AG04450 (cell line): ENCODE data around the gene SUPT16H. TPM values are rescaled to one million over a fixed set of nuclear protein-coding genes. Genes with fewer than 3 reads are reported as not detected.
A peak's percentile ranks its signal among the peaks of the same experiment; 100 is the strongest.
"Not testable (repeated sequence)": the region's sequence is repeated elsewhere in the genome, so short reads cannot be mapped to it uniquely, and the experiment has no call there.

Experiments used
- CTCF ChIA-PET: fragments of 300-600, 350-600 bp; formaldehyde crosslinking; extraction: SDS; loops from one replicate; lab custom pipeline; 2022; ENCODE audit warnings: antibody characterized with exemption, inconsistent platforms; lab: Charles Lee
- POLR2A ChIA-PET: fragments of 350-600 bp; formaldehyde crosslinking; extraction: SDS; loops from one replicate; lab custom pipeline; 2021; ENCODE audit warnings: antibody characterized with exemption, inconsistent platforms; lab: Yijun Ruan, JAX
- DNase-seq: peaks from one replicate; pipeline ENCODE4 v3.0.0-alpha.2; 2011; ENCODE audit warnings: low read depth, low spot score
- H3K27ac ChIP-seq: one replicate; pipeline ENCODE4 v1.5.1; 2012; ENCODE audit warnings: low read depth, low read length, control low read depth
- H3K27me3 ChIP-seq: one replicate; pipeline ENCODE4 v1.6.0; 2012; ENCODE audit warnings: low read length; ENCODE audit not compliant: control insufficient read depth, insufficient read depth
- H3K4me3 ChIP-seq: 2 replicates; pipeline ENCODE4 v1.5.1; 2011; ENCODE audit warnings: mild to moderate bottlenecking, low read depth, low read length, control low read depth
- H3K9me3 ChIP-seq: 2 replicates; pipeline ENCODE4 v1.5.1; 2012; ENCODE audit warnings: low read length; ENCODE audit not compliant: control insufficient read depth, insufficient read depth
- CTCF ChIP-seq: IDR thresholded peaks from 2 replicates; pipeline ENCODE4 v1.5.1; 2011; ENCODE audit warnings: low read depth, low read length, control low read depth, inconsistent platforms
- polyA plus RNA-seq: library from polyadenylated mRNA; depleted of rRNA; stranded (reverse); fragments of >200 nt; gene quantifications from 2 replicates; pipeline ENCODE4 v1.2.3, GENCODE V29; 2011; rRNA removed
- small RNA-seq: library from RNA; depleted of rRNA; stranded (forward); fragments of <200 nt; gene quantifications from one replicate; pipeline ENCODE3, GENCODE V24; 2012; ENCODE audit warnings: low read depth; ENCODE audit not compliant: insufficient read length

SUPT16H gene
- polyA plus RNA-seq, 1 experiment = 70.7 TPM

DNA sequence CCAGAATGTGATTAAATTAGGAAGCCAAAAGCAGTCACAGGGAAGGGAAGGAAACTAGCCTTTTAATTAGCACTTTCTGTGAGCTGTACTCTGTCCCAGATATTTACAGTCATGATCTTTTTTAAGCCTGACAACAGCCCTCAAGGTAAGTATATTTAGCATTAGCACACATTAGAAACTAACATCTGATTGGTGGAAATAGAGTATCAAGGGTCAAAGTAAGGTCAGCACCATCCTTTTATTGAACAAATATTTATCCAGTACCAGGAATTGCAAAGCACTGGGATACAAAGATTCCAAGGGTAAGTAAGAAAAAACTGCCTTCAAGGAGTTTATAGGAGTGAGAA is 75.7 kb downstream of the SUPT16H start:
- TF ChIP-seq CTCF = no peak
- Histone ChIP-seq H3K9me3 (no peaks in the 10 kb centered on the region), H3K27me3 (peaks cover 31% of the 10 kb centered on the region), H3K27ac (no peak overlapping the region), H3K4me3 (no peak overlapping the region)
- DNase-seq = no peak
- ChIA-PET CTCF (no interaction called here), POLR2A (no interaction called here)

DNA sequence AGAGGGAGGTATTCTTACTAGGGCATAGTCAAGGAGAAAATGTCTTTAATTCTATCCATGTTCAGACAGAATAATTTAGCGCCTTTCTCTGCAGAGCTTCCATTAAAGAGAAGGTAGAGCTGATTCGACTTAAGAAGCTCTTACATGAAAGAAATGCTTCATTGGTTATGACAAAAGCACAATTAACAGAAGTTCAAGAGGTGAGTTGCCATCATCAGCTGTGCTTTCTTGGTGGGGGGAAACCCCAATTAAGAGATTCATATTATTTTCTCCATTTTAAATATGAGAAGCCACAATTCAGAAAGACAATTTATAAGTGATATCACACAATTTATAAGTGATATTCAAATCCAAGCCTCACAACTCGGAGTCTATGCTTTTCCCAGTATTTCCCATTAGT is 76.2 kb downstream of the SUPT16H start:
- no peak for DNase-seq
- peaks cover 31% of the 10 kb centered on the region for H3K27me3 ChIP-seq
- ChIA-PET CTCF (no interaction called here), POLR2A (no interaction called here)
- H3K4me3 ChIP-seq = no peak overlapping the region
- no peaks in the 10 kb centered on the region for H3K9me3 ChIP-seq
- TF ChIP-seq CTCF = no peak
- H3K27ac ChIP-seq = no peak overlapping the region

GRCh38 chr14:21302836-21303140 is 81.0 kb downstream of the SUPT16H start:
- H3K27ac ChIP-seq, DNase-seq, H3K9me3 ChIP-seq, POLR2A ChIA-PET, H3K4me3 ChIP-seq: not testable (repeated sequence)
- CTCF ChIA-PET = interaction anchor here (0.5 to 0.7 kb wide), 3 partner anchors 8 to 256 kb away, joined by 6 to 7 read pairs (median 6); no protein-coding TSS in a partner anchor
- peaks cover 18% of the 10 kb centered on the region for H3K27me3 ChIP-seq

GRCh38 chr14:21302013-21302835 is 81.6 kb downstream of the SUPT16H start:
- H3K27me3 ChIP-seq = peaks cover 18% of the 10 kb centered on the region
- DNase-seq = no peak
- ChIA-PET CTCF (interaction anchor here (0.5 to 0.7 kb wide), 3 partner anchors 9 to 256 kb away, joined by 6 to 7 read pairs (median 6); no protein-coding TSS in a partner anchor), POLR2A (no interaction called here)
- H3K27ac ChIP-seq = no peak overlapping the region
- no peak for TF ChIP-seq CTCF
- H3K4me3 ChIP-seq = no peak overlapping the region
- no peaks in the 10 kb centered on the region for H3K9me3 ChIP-seq

Small RNA genes within 50 kb of the gene (small RNA-seq; reads per million reads assigned to genes)
- gene RN7SL650P = not detected
- 46.0 reads per million, percentile 85 among the genes with 10 or more reads in this experiment for gene SNORD8
- 20.4 reads per million, percentile 79 among the genes with 10 or more reads in this experiment for gene SNORD9

Other genes with a start within 250 kb of the SUPT16H start
- not detected in 2 replicates for gene OR5AU1, start 228.0 kb downstream of the SUPT16H start, polyA plus RNA-seq
- 813 and 828 TPM in 2 replicates for gene HNRNPC, start 114.6 kb downstream of the SUPT16H start, polyA plus RNA-seq
- not detected in 2 replicates for gene RPGRIP1, start 103.9 kb downstream of the SUPT16H start, polyA plus RNA-seq
- gene CHD8, start 72.1 kb upstream of the SUPT16H start, polyA plus RNA-seq = 26.1 and 40.3 TPM in 2 replicates
- 32.6 and 36.7 TPM in 2 replicates for gene RAB2B, start 92.9 kb upstream of the SUPT16H start, polyA plus RNA-seq
- gene TOX4, start 93.2 kb upstream of the SUPT16H start, polyA plus RNA-seq = 93.7 and 94.6 TPM in 2 replicates
- 62.3 and 66.3 TPM in 2 replicates for gene METTL3, start 127.3 kb upstream of the SUPT16H start, polyA plus RNA-seq
- 15.0 and 17.1 TPM in 2 replicates for gene SALL2, start 142.3 kb upstream of the SUPT16H start, polyA plus RNA-seq
- not detected in 2 replicates for gene OR10G3, start 196.1 kb upstream of the SUPT16H start, polyA plus RNA-seq